GM10266 (cell line): ENCODE measurements around the gene CDK15.

Experiments used
- DNase-seq: peaks from one replicate; pipeline ENCODE4 v3.0.0; 2012; ENCODE audit errors: extremely low spot score
- TF ChIP-seq, protein P1 (sequence below): IDR thresholded peaks from 2 replicates; pipeline ENCODE4 v1.5.1; 2012; ENCODE audit warnings: mild to moderate bottlenecking, low read depth; ENCODE audit not compliant: control insufficient read depth, insufficient read depth; ENCODE audit errors: missing control alignments

Gene CDK15

GRCh38 chr2:201930043-201930442, 123.7 kb downstream of the CDK15 start:
- TF ChIP-seq, protein P1, sequence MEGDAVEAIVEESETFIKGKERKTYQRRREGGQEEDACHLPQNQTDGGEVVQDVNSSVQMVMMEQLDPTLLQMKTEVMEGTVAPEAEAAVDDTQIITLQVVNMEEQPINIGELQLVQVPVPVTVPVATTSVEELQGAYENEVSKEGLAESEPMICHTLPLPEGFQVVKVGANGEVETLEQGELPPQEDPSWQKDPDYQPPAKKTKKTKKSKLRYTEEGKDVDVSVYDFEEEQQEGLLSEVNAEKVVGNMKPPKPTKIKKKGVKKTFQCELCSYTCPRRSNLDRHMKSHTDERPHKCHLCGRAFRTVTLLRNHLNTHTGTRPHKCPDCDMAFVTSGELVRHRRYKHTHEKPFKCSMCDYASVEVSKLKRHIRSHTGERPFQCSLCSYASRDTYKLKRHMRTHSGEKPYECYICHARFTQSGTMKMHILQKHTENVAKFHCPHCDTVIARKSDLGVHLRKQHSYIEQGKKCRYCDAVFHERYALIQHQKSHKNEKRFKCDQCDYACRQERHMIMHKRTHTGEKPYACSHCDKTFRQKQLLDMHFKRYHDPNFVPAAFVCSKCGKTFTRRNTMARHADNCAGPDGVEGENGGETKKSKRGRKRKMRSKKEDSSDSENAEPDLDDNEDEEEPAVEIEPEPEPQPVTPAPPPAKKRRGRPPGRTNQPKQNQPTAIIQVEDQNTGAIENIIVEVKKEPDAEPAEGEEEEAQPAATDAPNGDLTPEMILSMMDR = no peak
- DNase-seq = no peak

DNA sequence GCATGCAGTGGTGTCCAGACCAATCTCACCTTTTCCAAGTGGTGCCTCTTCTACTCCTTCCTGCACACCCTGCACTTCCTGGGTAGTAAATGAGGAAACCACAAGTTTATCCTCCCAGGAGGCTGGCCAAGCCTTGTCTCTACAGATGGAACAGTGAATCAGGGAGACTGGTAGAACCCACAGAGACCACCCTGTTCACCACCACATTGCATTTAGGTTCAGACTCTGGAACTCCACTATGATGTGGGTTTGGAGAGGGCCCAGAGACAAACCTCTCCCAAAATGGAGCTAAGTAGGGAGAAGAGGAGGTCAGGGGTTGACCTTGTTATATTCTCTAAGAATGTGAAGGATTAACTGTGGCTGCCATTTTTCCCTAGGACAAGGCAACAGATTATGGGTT, 124.5 kb downstream of the CDK15 start:
- TF ChIP-seq, protein P1 = no peak
- no peak for DNase-seq

DNA sequence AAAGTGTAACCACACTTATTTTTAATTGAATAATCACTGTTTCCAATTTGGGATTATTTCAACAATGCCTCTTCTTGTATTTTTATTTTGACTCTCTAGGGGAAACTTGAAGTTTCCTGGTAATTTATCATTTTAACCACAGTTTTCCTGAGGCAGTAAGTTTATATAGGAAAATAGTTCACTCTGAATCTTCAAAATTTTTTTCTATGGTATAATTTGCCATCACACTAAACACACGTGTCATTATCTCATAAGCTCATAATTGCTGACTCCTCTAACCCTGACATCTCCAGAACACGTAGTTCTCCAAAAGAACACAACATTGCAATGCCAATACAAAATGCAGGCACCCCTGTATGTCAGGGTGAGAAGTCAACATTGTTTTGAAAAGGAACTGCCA, 125.1 kb downstream of the CDK15 start:
- TF ChIP-seq, protein P1 = no peak
- DNase-seq = no peak

DNA sequence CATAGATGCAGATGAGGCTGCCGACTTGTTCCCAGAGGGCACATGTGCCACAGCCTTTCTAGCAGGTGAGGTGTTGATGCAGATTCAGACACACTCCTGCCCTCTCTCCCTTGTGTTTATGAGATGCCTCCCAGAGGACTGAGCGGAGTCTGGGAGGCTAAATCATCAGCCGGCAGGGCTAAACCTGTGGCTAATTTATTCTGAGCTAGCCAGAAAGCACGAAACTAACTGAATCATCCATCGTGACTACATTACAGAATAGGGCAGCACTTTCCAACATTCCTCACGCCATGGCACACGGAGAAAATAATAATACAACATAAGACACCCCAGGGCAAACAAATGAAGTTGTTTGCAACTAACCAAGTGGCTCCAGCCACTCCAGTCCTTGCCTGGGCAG, 125.6 kb downstream of the CDK15 start:
- no peak for DNase-seq
- TF ChIP-seq, protein P1 = no peak

GRCh38 chr2:201932511-201932910, 126.2 kb downstream of the CDK15 start:
- TF ChIP-seq, protein P1 = no peak
- no peak for DNase-seq

GRCh38 chr2:201933792-201934237, 127.5 kb downstream of the CDK15 start:
- TF ChIP-seq, protein P1 = no peak
- no peak for DNase-seq

- DNase-seq = no peak
- TF ChIP-seq, protein P1 = no peak
Measured at GRCh38 chr2:201936817-201937216, 130.5 kb downstream of the CDK15 start.
